Epithelial cell of esophagus (primary cell): ENCODE measurements around the gene ITGBL1.
A peak's percentile ranks its signal among the peaks of the same experiment; 100 is the strongest.

Source experiments
- DNase-seq: peaks from one replicate; pipeline ENCODE4 v3.0.0; 2010; ENCODE audit warnings: low read depth
- H3K4me3 ChIP-seq: 2 replicates; pipeline ENCODE4 v1.5.1; 2011; ENCODE audit warnings: mild to moderate bottlenecking, low read length, control low read depth
- CTCF ChIP-seq: IDR thresholded peaks from 2 replicates; pipeline ENCODE4 v1.5.1; 2011; ENCODE audit warnings: low read depth, mild to moderate bottlenecking, low read length, control low read depth, inconsistent platforms; ENCODE audit not compliant: insufficient read depth; ENCODE audit errors: missing control alignments

ITGBL1 gene

DNA sequence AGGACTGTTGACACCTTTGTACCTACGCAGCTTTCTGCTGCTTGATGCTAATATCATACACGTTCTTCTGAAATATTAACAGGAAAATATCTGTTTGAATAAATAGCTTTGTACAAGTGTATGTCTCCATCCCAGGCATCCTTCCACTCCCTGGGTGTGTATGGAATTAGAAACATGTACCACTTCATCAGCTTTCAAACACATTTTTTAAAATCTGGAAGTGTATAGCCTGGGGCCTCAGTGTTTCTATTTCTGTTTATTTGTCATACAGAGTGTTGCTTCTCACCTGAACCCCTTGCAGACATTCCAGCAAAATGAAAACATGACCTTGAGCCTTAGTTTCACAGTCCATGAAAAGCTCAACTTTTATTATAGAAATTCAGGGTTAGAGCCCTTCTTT lies 168.6 kb downstream of the ITGBL1 start:
- TF ChIP-seq CTCF = no peak
- no peak overlapping the region for H3K4me3 ChIP-seq
- no peak for DNase-seq

DNA sequence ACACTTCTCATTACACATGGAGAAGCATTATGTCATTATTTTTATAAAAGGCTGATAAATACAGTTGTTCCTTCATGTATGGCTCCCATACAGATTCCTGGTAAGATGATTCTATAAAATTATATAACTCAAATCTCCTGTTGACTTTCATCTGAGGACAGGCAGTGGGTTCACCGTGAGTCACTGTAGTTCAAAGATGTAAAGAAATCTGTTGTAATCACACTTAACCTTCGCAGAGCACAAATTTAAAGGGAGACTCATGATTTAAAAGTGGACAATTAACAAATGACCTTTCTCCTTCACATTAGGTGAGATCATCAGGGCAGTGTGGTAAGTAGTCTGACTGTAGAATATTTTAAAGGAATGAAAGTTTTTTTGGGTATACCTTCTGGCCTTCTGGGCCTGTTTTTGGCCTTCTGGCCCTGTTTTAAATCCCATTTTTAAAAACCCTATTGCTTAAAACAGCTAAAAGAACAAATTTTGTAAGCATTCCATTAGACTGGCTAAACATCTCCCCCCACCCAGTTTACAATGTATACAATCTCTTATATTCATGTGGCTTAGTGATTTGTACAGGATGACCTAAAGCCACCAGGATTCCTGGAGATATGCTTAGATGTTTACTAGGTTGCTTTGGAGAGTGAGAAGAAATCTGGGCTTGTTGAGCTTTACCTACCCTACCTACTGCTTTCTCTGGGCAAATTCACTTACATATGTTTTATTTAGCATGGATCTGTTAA lies 171.2 kb downstream of the ITGBL1 start:
- H3K4me3 ChIP-seq = no peak overlapping the region
- peak; percentile 55 for DNase-seq
- no peak for TF ChIP-seq CTCF

- DNase-seq = no peak
- H3K4me3 ChIP-seq = no peak overlapping the region
Observed at GRCh38 chr13:101624210-101624922, 171.9 kb downstream of the ITGBL1 start.

GRCh38 chr13:101624981-101625380 lies 172.5 kb downstream of the ITGBL1 start:
- peak; percentile 32 for DNase-seq
- no peak overlapping the region for H3K4me3 ChIP-seq
- TF ChIP-seq CTCF = no peak

More at GRCh38 chr13:101624210-101624922, 171.9 kb downstream of the ITGBL1 start:
- TF ChIP-seq CTCF = no peak

GRCh38 chr13:101626925-101627555 lies 174.6 kb downstream of the ITGBL1 start:
- H3K4me3 ChIP-seq = no peak overlapping the region
- no peak for TF ChIP-seq CTCF
- no peak for DNase-seq

- TF ChIP-seq CTCF = no peak
- DNase-seq = no peak
- no peak overlapping the region for H3K4me3 ChIP-seq
Observed at GRCh38 chr13:101627556-101627943, 175.1 kb downstream of the ITGBL1 start.
